Measurements from ENCODE around the gene PRICKLE2. TPM values are rescaled to one million over a fixed set of nuclear protein-coding genes. Genes with fewer than 3 reads are reported as not detected.

The PRICKLE2 gene
- total and polyA plus RNA-seq, 10 donors = 0.27 to 11.4 (median 5.4) TPM

GRCh38 chr3:64253689-64254088 is 28.4 kb upstream of the PRICKLE2 start:
- intact Hi-C loops (cut with DNase I; ENCODE audit: low total_unique reads) = no loop called here
- 89 to 91% (median 90%) methylated on average over 6 of the region's 6 CpGs for WGBS, 5 donors
- Histone ChIP-seq H3K4me3 (no peak overlapping the region), H3K9me3 (no peaks in the 10 kb centered on the region), H3K4me1 (no peaks in the 10 kb centered on the region), H3K27ac (no peak overlapping the region), H3K27me3 (replicated peaks in 1 of 7) (no peaks in the 10 kb centered on the region), H3K36me3 (no peaks in the 10 kb centered on the region)
- DNase-seq = no peak
- no peak for TF ChIP-seq POLR2AphosphoS5 (IDR thresholded peaks at IDR 0.05)
- TF ChIP-seq POLR2A (IDR thresholded peaks at IDR 0.05) = no peak
- TF ChIP-seq CTCF (IDR thresholded peaks at IDR 0.05 in 8 of 11, conservative IDR thresholded peaks at IDR 0.05 in 3 of 11) = no peak

GRCh38 chr3:64251019-64251418 is 25.8 kb upstream of the PRICKLE2 start:
- Histone ChIP-seq H3K27me3 (replicated peaks in 1 of 7) (no peaks in the 10 kb centered on the region), H3K36me3 (no peaks in the 10 kb centered on the region), H3K4me3 (no peak overlapping the region), H3K4me1 (no peaks in the 10 kb centered on the region), H3K9me3 (no peaks in the 10 kb centered on the region), H3K27ac (no peak overlapping the region)
- 75 to 92% (median 84%) methylated on average over 3 of the region's 3 CpGs for WGBS, 5 donors
- intact Hi-C loops (cut with DNase I; ENCODE audit: low total_unique reads) = no loop called here
- DNase-seq = no peak
- TF ChIP-seq POLR2A (IDR thresholded peaks at IDR 0.05) = no peak
- TF ChIP-seq CTCF (IDR thresholded peaks at IDR 0.05 in 8 of 11, conservative IDR thresholded peaks at IDR 0.05 in 3 of 11) = no peak
- no peak for TF ChIP-seq POLR2AphosphoS5 (IDR thresholded peaks at IDR 0.05)

GRCh38 chr3:64247991-64248646 is 22.9 kb upstream of the PRICKLE2 start:
- Histone ChIP-seq H3K9me3 (no peaks in the 10 kb centered on the region), H3K4me3 (no peak overlapping the region), H3K4me1 (no peaks in the 10 kb centered on the region), H3K27ac (no peak overlapping the region), H3K27me3 (replicated peaks in 1 of 7) (no peaks in the 10 kb centered on the region), H3K36me3 (no peaks in the 10 kb centered on the region)
- DNase-seq = no peak
- intact Hi-C loops (cut with DNase I; ENCODE audit: low total_unique reads) = no loop called here
- TF ChIP-seq POLR2A (IDR thresholded peaks at IDR 0.05) (no peak), CTCF (IDR thresholded peaks at IDR 0.05 in 8 of 11, conservative IDR thresholded peaks at IDR 0.05 in 3 of 11) (no peak), POLR2AphosphoS5 (IDR thresholded peaks at IDR 0.05) (no peak)
- WGBS, 5 donors = 73 to 81% (median 80%) methylated on average over 4 of the region's 4 CpGs

GRCh38 chr3:64244011-64244942 is 19.0 kb upstream of the PRICKLE2 start:
- Histone ChIP-seq H3K27ac (no peak overlapping the region), H3K4me3 (no peak overlapping the region), H3K36me3 (no peaks in the 10 kb centered on the region), H3K9me3 (no peaks in the 10 kb centered on the region), H3K27me3 (replicated peaks in 1 of 7) (no peaks in the 10 kb centered on the region), H3K4me1 (no peaks in the 10 kb centered on the region)
- WGBS, 5 donors = 68 to 80% (median 76%) methylated on average over 9 of the region's 9 CpGs
- TF ChIP-seq CTCF (IDR thresholded peaks at IDR 0.05 in 8 of 11, conservative IDR thresholded peaks at IDR 0.05 in 3 of 11) (peak in 1 of 11 experiments; percentile 23), POLR2AphosphoS5 (IDR thresholded peaks at IDR 0.05) (no peak), POLR2A (IDR thresholded peaks at IDR 0.05) (no peak)
- intact Hi-C loops (cut with DNase I; ENCODE audit: low total_unique reads) = no loop called here
- no peak for DNase-seq

All from spleen (tissue), 11 donors.